ENCODE measurements around the gene SMIM1.

Gene SMIM1

GRCh38 chr1:3753656-3754454 is 18.7 kb upstream of the SMIM1 start:
- Histone ChIP-seq H3K4me3 (ENCODE audit: insufficient read depth, low read depth, low read length) (no peak overlapping the region), H3K9me3 (ENCODE audit: control insufficient read depth, low read length) (no peaks in the 10 kb centered on the region), H3K4me1 (ENCODE audit: control insufficient read depth, insufficient read depth, low read length) (no peaks in the 10 kb centered on the region), H3K27ac (ENCODE audit: insufficient read depth, low read depth, low read length, poor library complexity, severe bottlenecking) (no peak overlapping the region), H3K27me3 (ENCODE audit: control insufficient read depth, insufficient read depth, low read length, poor library complexity, severe bottlenecking) (peaks cover 13% of the 10 kb centered on the region), H3K36me3 (ENCODE audit: control insufficient read depth, insufficient read depth, low read length) (no peaks in the 10 kb centered on the region)
- 91 to 94% methylated on average over 20 of the region's 20 CpGs for WGBS, 2 experiments

DNA sequence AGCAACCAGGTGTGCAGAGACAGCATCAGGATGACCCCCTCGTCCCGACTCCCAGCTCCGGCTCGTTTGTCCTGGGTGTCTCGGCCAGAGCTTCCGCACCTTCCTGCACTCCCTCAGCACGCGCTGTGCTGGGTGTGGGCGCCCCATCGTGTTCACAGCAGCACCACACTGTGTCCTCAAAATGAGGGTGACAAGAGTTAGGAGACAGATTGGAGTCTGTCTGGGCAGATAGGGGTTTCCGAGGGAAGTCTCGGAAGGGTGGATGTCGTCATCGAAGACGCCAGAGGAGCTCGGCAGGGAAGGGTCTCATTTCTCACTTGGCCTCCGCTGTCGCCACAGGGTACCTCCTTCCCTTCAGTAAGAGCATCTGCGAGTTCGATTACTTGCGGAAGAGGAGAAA is 16.2 kb upstream of the SMIM1 start:
- H3K36me3 ChIP-seq (ENCODE audit: control insufficient read depth, insufficient read depth, low read length) = no peaks in the 10 kb centered on the region
- peaks cover 4% of the 10 kb centered on the region for H3K27me3 ChIP-seq (ENCODE audit: control insufficient read depth, insufficient read depth, low read length, poor library complexity, severe bottlenecking)
- H3K4me1 ChIP-seq (ENCODE audit: control insufficient read depth, insufficient read depth, low read length) = no peaks in the 10 kb centered on the region
- no peak overlapping the region for H3K4me3 ChIP-seq (ENCODE audit: insufficient read depth, low read depth, low read length)
- 92% methylated on average over 21 of the region's 21 CpGs for WGBS, 2 experiments
- H3K9me3 ChIP-seq (ENCODE audit: control insufficient read depth, low read length) = no peaks in the 10 kb centered on the region
- no peak overlapping the region for H3K27ac ChIP-seq (ENCODE audit: insufficient read depth, low read depth, low read length, poor library complexity, severe bottlenecking)

DNA sequence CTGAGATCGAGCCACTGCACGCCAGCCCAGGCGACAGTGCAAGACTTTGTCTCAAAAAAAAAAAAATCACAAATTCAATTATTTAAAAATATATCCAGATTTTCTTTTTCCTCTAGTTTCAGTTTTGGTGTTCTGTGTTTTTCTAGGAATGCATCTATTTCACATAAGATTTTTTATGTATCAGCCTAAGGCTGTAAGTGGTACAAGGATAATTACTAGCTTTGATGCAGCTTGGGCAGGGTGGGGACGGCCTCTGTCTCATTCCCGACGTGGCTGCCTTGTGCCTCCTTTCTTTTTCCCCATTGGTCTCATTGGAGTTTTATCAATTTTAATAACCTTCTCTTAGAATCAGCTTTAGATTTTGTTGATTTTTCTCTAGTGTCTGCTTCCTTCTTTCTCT is 13.4 kb upstream of the SMIM1 start:
- Histone ChIP-seq H3K9me3 (ENCODE audit: control insufficient read depth, low read length) (no peaks in the 10 kb centered on the region), H3K4me1 (ENCODE audit: control insufficient read depth, insufficient read depth, low read length) (no peaks in the 10 kb centered on the region), H3K36me3 (ENCODE audit: control insufficient read depth, insufficient read depth, low read length) (no peaks in the 10 kb centered on the region), H3K27me3 (ENCODE audit: control insufficient read depth, insufficient read depth, low read length, poor library complexity, severe bottlenecking) (peaks cover 4% of the 10 kb centered on the region), H3K27ac (ENCODE audit: insufficient read depth, low read depth, low read length, poor library complexity, severe bottlenecking) (no peak overlapping the region), H3K4me3 (ENCODE audit: insufficient read depth, low read depth, low read length) (no peak overlapping the region)
- 83 to 88% methylated on average over 6 of the region's 6 CpGs for WGBS, 2 experiments

DNA sequence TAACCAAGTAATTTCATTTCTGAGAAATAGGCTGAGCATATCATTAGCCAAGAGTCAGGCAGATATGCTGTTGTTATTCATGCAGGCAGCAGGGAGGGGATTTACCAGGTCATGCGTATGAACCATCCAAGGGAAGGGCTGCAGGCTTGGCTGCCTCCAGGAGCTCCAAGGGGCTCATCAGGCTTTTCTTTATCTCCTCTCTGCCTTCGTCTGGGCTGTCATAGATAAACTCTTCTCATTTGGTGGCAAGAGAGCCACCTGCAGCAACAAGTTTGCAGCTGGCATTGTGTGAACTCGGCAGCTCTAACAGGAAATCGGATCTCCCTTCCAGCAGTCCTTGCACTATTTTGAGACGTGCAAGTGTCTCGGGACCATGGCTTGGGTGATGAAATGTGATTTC is 12.8 kb upstream of the SMIM1 start:
- Histone ChIP-seq H3K36me3 (ENCODE audit: control insufficient read depth, insufficient read depth, low read length) (no peaks in the 10 kb centered on the region), H3K4me3 (ENCODE audit: insufficient read depth, low read depth, low read length) (no peak overlapping the region), H3K9me3 (ENCODE audit: control insufficient read depth, low read length) (no peaks in the 10 kb centered on the region), H3K27me3 (ENCODE audit: control insufficient read depth, insufficient read depth, low read length, poor library complexity, severe bottlenecking) (peaks cover 4% of the 10 kb centered on the region), H3K4me1 (ENCODE audit: control insufficient read depth, insufficient read depth, low read length) (no peaks in the 10 kb centered on the region), H3K27ac (ENCODE audit: insufficient read depth, low read depth, low read length, poor library complexity, severe bottlenecking) (no peak overlapping the region)
- 80 to 81% methylated on average over 6 of the region's 6 CpGs for WGBS, 2 experiments

GRCh38 chr1:3761296-3762010 is 11.1 kb upstream of the SMIM1 start:
- H3K4me3 ChIP-seq (ENCODE audit: insufficient read depth, low read depth, low read length) = no peak overlapping the region
- H3K36me3 ChIP-seq (ENCODE audit: control insufficient read depth, insufficient read depth, low read length) = no peaks in the 10 kb centered on the region
- WGBS, 2 experiments = 92 to 93% methylated on average over 17 of the region's 17 CpGs
- no peaks in the 10 kb centered on the region for H3K4me1 ChIP-seq (ENCODE audit: control insufficient read depth, insufficient read depth, low read length)
- H3K27ac ChIP-seq (ENCODE audit: insufficient read depth, low read depth, low read length, poor library complexity, severe bottlenecking) = no peak overlapping the region
- H3K27me3 ChIP-seq (ENCODE audit: control insufficient read depth, insufficient read depth, low read length, poor library complexity, severe bottlenecking) = peaks cover 4% of the 10 kb centered on the region
- H3K9me3 ChIP-seq (ENCODE audit: control insufficient read depth, low read length) = no peaks in the 10 kb centered on the region

- Histone ChIP-seq H3K27ac (ENCODE audit: insufficient read depth, low read depth, low read length, poor library complexity, severe bottlenecking) (no peak overlapping the region), H3K9me3 (ENCODE audit: control insufficient read depth, low read length) (no peaks in the 10 kb centered on the region), H3K4me3 (ENCODE audit: insufficient read depth, low read depth, low read length) (no peak overlapping the region), H3K36me3 (ENCODE audit: control insufficient read depth, insufficient read depth, low read length) (no peaks in the 10 kb centered on the region), H3K4me1 (ENCODE audit: control insufficient read depth, insufficient read depth, low read length) (no peaks in the 10 kb centered on the region), H3K27me3 (ENCODE audit: control insufficient read depth, insufficient read depth, low read length, poor library complexity, severe bottlenecking) (peaks cover 4% of the 10 kb centered on the region)
- WGBS, 2 experiments = 89% methylated on average over 15 of the region's 15 CpGs
These were observed 10.2 kb upstream of the SMIM1 start for GRCh38 chr1:3762151-3762872.

- H3K27me3 ChIP-seq (ENCODE audit: control insufficient read depth, insufficient read depth, low read length, poor library complexity, severe bottlenecking) = peaks cover 4% of the 10 kb centered on the region
- no peaks in the 10 kb centered on the region for H3K4me1 ChIP-seq (ENCODE audit: control insufficient read depth, insufficient read depth, low read length)
These were observed 9.7 kb upstream of the SMIM1 start for GRCh38 chr1:3762873-3763228.

GRCh38 chr1:3763351-3764125 is 9.0 kb upstream of the SMIM1 start:
- 92 to 93% methylated on average over 31 of the region's 31 CpGs for WGBS, 2 experiments
- H3K27me3 ChIP-seq (ENCODE audit: control insufficient read depth, insufficient read depth, low read length, poor library complexity, severe bottlenecking) = peaks cover 4% of the 10 kb centered on the region
- no peaks in the 10 kb centered on the region for H3K4me1 ChIP-seq (ENCODE audit: control insufficient read depth, insufficient read depth, low read length)
- H3K9me3 ChIP-seq (ENCODE audit: control insufficient read depth, low read length) = no peaks in the 10 kb centered on the region
- no peaks in the 10 kb centered on the region for H3K36me3 ChIP-seq (ENCODE audit: control insufficient read depth, insufficient read depth, low read length)
- no peak overlapping the region for H3K27ac ChIP-seq (ENCODE audit: insufficient read depth, low read depth, low read length, poor library complexity, severe bottlenecking)
- H3K4me3 ChIP-seq (ENCODE audit: insufficient read depth, low read depth, low read length) = no peak overlapping the region

More at GRCh38 chr1:3762873-3763228, 9.7 kb upstream of the SMIM1 start:
- H3K9me3 ChIP-seq (ENCODE audit: control insufficient read depth, low read length) = no peaks in the 10 kb centered on the region
- H3K27ac ChIP-seq (ENCODE audit: insufficient read depth, low read depth, low read length, poor library complexity, severe bottlenecking) = no peak overlapping the region
- 93 to 95% methylated on average over 12 of the region's 12 CpGs for WGBS, 2 experiments
- no peaks in the 10 kb centered on the region for H3K36me3 ChIP-seq (ENCODE audit: control insufficient read depth, insufficient read depth, low read length)
- no peak overlapping the region for H3K4me3 ChIP-seq (ENCODE audit: insufficient read depth, low read depth, low read length)

- no peak overlapping the region for H3K4me3 ChIP-seq (ENCODE audit: insufficient read depth, low read depth, low read length)
- H3K36me3 ChIP-seq (ENCODE audit: control insufficient read depth, insufficient read depth, low read length) = no peaks in the 10 kb centered on the region
- H3K4me1 ChIP-seq (ENCODE audit: control insufficient read depth, insufficient read depth, low read length) = peaks cover 8% of the 10 kb centered on the region
- WGBS, 2 experiments = 90 to 94% methylated on average over 17 of the region's 17 CpGs
- H3K27ac ChIP-seq (ENCODE audit: insufficient read depth, low read depth, low read length, poor library complexity, severe bottlenecking) = no peak overlapping the region
- H3K9me3 ChIP-seq (ENCODE audit: control insufficient read depth, low read length) = no peaks in the 10 kb centered on the region
- peaks cover 7% of the 10 kb centered on the region for H3K27me3 ChIP-seq (ENCODE audit: control insufficient read depth, insufficient read depth, low read length, poor library complexity, severe bottlenecking)
These were observed 5.1 kb upstream of the SMIM1 start for GRCh38 chr1:3767328-3767925.
